HAP-1 (cell line): Measurements from ENCODE around the gene UBL4B.

Experiments
- DNase-seq, 2 experiments: peaks; one replicate each; pipeline ENCODE4 v3.0.0-alpha.2; 2016 to 2020; ENCODE audit warnings: low spot score in 2 of 2
- H3K27me3 ChIP-seq: fragments of 250-450 bp; sonication (Bioruptor Pico); 2 replicates; pipeline ENCODE4 v1.5.1; 2020; ENCODE audit warnings: low read depth, mild to moderate bottlenecking, moderate library complexity
- H3K36me3 ChIP-seq: fragments of 250-450 bp; sonication (Bioruptor Pico); replicated peaks from 2 replicates; pipeline ENCODE4 v1.5.1; 2020; ENCODE audit warnings: mild to moderate bottlenecking
- H3K4me1 ChIP-seq: fragments of 250-450 bp; sonication (Bioruptor Pico); 2 replicates; pipeline ENCODE4 v1.5.1; 2020; ENCODE audit warnings: mild to moderate bottlenecking
- H3K4me3 ChIP-seq: fragments of 250-450 bp; sonication (Bioruptor Pico); 2 replicates; pipeline ENCODE4 v1.5.1; 2020; ENCODE audit warnings: mild to moderate bottlenecking, moderate library complexity
- H3K9me3 ChIP-seq: fragments of 250-450 bp; sonication (Bioruptor Pico); 2 replicates; pipeline ENCODE4 v1.5.1; 2020; ENCODE audit warnings: mild to moderate bottlenecking, moderate library complexity
- in situ Hi-C: fragments of 300-500 bp; cut with MboI; formaldehyde crosslinking; loops from 3 replicates; pipeline ENCODE4 v1.14.3; 2020; ENCODE audit warnings: low sequenced_read_pairs, inconsistent platforms, mixed read lengths

UBL4B gene

DNA sequence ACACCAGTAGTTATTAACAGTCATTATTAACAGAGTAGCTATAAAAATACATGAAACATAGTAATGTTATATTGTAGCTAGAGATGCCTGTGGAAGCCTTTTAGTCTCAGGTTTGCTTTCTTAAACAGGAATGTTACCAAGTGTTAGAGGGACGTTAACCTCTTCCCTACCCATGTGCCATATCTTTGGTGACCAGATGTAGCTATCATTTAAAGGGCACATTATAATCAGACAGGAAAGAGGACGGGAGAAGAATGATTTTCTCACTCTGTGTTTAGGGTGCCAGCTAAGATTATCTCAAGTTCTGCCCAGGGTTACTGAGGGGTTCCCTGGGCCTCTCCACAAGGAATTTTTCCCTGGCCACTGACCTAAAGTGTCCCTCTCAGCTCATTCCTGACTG lies 20.9 kb upstream of the UBL4B start:
- no peaks in the 10 kb centered on the region for H3K9me3 ChIP-seq
- H3K4me1 ChIP-seq, result no peaks in the 10 kb centered on the region
- H3K36me3 ChIP-seq, result no peaks in the 10 kb centered on the region
- DNase-seq, result no peak
- H3K27me3 ChIP-seq, result peaks cover 9% of the 10 kb centered on the region; the same call in 1 of the 2 replicates
- no peak overlapping the region for H3K4me3 ChIP-seq
- in situ Hi-C loops, result no loop called here

GRCh38 chr1:110091791-110092190 lies 20.5 kb upstream of the UBL4B start:
- DNase-seq, result no peak
- Histone ChIP-seq H3K4me3 (no peak overlapping the region), H3K4me1 (no peaks in the 10 kb centered on the region), H3K36me3 (no peaks in the 10 kb centered on the region), H3K9me3 (no peaks in the 10 kb centered on the region), H3K27me3 (peaks cover 5% of the 10 kb centered on the region; the same call in 1 of the 2 replicates)
- in situ Hi-C loops, result no loop called here

DNA sequence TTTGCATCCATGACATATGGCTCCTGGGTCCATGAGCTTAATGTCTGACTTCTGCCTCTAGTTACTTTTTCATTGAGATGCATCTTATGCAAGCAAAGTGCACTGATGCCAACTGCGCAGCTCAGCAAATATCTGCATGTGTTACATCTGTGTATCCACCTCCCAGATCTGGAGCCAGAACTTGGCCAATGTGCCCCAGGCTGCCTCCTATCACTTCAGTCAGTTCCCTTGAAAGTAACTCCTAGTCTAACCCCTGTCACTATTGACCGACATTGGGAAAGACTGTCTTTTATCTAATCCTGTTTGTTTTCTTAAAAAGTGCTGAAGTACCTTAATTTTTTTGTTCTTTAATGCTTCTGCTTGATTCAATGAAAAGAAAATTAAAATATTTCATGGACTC lies 19.3 kb upstream of the UBL4B start:
- DNase-seq, result no peak
- no peak overlapping the region for H3K4me3 ChIP-seq
- H3K36me3 ChIP-seq, result no peaks in the 10 kb centered on the region
- no peaks in the 10 kb centered on the region for H3K4me1 ChIP-seq
- no peaks in the 10 kb centered on the region; the same call in 1 of the 2 replicates for H3K27me3 ChIP-seq
- H3K9me3 ChIP-seq, result no peaks in the 10 kb centered on the region
- in situ Hi-C loops, result no loop called here

- H3K27me3 ChIP-seq, result no peaks in the 10 kb centered on the region; the same call in 1 of the 2 replicates
- in situ Hi-C loops, result no loop called here
- DNase-seq, result no peak
Measured at GRCh38 chr1:110094931-110095654, 17.1 kb upstream of the UBL4B start.

DNA sequence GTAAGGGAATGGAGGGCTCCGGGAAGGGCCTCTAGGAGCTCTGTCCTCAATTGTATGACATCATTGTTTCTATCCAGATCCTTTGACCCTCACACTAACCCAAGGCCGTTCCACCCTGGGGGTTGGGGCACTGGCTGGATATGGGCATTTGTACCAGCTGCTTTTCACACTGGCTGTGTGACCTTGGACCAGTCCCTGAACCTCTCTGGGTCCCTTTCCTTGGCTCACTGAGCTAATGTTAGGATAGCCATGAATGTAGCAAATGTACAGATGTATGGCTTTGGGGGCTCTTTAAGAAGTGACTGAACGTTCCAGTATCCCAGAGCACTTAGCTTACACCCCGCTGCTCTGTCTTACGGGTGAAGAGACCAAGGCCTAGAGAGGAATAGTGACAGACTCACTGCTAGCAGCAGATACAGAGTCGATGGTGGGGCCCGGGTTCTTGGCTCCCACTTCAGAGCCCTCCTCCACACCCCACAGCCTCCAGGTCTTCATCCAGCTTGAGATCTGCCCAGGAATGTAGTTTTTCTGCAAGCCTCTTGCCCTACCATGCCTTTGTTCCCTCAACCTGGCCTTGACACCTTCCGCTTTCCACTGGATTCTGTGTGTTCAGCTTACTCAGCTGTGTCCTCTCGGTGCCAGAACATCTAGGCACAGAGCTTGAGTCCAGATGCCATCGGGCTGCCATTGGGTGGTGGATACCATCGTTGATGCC lies 14.6 kb upstream of the UBL4B start:
- H3K36me3 ChIP-seq, result no peaks in the 10 kb centered on the region
- no peaks in the 10 kb centered on the region for H3K4me1 ChIP-seq
- in situ Hi-C loops, result no loop called here
- no peak for DNase-seq
- no peaks in the 10 kb centered on the region; the same call in 1 of the 2 replicates for H3K27me3 ChIP-seq
- no peaks in the 10 kb centered on the region for H3K9me3 ChIP-seq
- no peak overlapping the region for H3K4me3 ChIP-seq

More at GRCh38 chr1:110094931-110095654, 17.1 kb upstream of the UBL4B start:
- H3K4me3 ChIP-seq, result no peak overlapping the region
- no peaks in the 10 kb centered on the region for H3K36me3 ChIP-seq
- H3K4me1 ChIP-seq, result no peaks in the 10 kb centered on the region
- H3K9me3 ChIP-seq, result no peaks in the 10 kb centered on the region

- no peak for DNase-seq
- Histone ChIP-seq H3K9me3 (no peaks in the 10 kb centered on the region), H3K4me3 (no peak overlapping the region), H3K27me3 (no peaks in the 10 kb centered on the region), H3K4me1 (no peaks in the 10 kb centered on the region), H3K36me3 (no peaks in the 10 kb centered on the region)
- in situ Hi-C loops, result no loop called here
Measured at GRCh38 chr1:110098222-110099026, 13.8 kb upstream of the UBL4B start.

GRCh38 chr1:110100335-110100734 lies 11.9 kb upstream of the UBL4B start:
- H3K27me3 ChIP-seq, result no peaks in the 10 kb centered on the region
- no peaks in the 10 kb centered on the region for H3K9me3 ChIP-seq
- no peak overlapping the region for H3K4me3 ChIP-seq
- H3K36me3 ChIP-seq, result no peaks in the 10 kb centered on the region
- in situ Hi-C loops, result no loop called here
- no peaks in the 10 kb centered on the region for H3K4me1 ChIP-seq
- no peak for DNase-seq

- Histone ChIP-seq H3K27me3 (no peaks in the 10 kb centered on the region), H3K4me3 (no peak overlapping the region), H3K9me3 (no peaks in the 10 kb centered on the region), H3K36me3 (no peaks in the 10 kb centered on the region), H3K4me1 (no peaks in the 10 kb centered on the region)
- in situ Hi-C loops, result no loop called here
- DNase-seq, result no peak
Measured at GRCh38 chr1:110102081-110102480, 10.2 kb upstream of the UBL4B start.

DNA sequence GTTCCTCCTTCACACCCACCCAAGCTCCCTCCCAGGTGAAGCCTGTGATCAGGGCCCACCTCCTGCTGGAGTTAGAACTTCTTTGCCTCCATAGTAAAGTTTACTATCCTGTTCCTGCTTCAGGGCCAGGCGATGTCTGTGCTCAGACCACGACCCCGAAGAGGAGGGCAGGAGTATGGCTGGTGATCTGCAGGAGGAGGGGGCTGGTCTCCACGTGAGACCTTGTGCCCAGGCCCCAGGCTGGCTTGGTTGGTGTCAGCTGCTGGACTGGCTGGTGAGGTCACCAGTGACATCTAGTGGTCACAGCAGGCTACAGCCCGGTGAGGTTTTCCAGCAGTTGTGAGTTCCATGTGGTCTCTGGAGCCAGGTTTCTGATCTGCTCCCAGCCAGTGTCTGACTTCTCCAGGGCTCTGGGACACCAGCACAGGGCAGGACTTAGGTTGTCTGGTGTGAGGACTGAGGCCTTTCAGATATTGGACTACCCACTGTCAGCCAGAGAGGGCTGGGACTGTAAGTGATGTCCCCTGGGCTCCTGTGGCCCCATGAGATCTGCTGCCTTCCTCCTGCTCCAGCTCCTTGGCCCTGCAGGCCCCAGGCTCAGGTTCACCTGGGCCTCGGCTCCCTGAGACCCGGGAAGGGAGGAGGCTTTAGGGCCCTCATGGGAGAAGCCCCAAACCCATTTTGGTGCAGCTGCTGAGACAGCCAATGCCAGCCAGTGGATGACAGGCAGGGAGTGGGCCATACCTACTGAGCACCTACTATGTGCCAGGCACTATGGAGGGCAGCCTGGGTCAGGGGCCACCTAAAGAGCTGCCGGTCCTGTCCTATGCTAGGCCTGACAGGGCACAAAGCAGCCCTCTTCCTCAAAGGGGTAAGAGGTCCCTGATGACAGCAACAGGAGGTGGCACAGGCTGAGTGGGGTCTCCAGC lies 6.0 kb upstream of the UBL4B start:
- Histone ChIP-seq H3K9me3 (no peaks in the 10 kb centered on the region), H3K36me3 (no peaks in the 10 kb centered on the region), H3K4me1 (no peaks in the 10 kb centered on the region), H3K27me3 (peaks cover 10% of the 10 kb centered on the region; the same call in 1 of the 2 replicates), H3K4me3 (no peak overlapping the region)
- DNase-seq, result peak; percentile 44 to 82
- in situ Hi-C loops, result no loop called here

DNA sequence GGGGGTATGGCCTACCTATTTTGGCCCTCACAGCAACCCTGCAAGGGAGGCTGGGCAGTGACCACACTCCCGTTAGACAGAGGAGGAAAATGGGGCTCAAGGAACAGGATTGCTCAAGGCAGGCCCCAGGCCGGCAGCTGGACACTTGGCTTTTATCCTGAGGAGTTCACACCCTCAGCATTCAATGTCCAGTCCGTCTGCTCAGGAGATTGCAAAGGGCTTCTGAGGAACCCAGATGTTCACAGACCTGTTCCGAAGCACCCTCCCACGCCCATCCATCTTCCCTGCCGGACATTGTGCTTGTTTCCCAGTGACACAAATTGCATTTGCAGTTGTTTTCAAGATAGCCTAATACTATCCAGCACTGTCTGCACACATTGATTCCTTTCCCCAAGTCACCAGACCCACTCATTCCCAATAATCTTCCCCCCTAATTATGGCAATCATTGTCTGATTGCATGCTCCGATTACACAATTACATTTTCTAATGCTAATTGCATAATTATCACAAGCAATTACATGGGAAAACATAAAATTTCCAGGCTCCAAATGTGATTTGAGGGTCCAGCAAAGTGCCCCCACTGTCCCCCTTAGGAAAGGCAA lies 4.3 kb upstream of the UBL4B start:
- no peak for DNase-seq
- Histone ChIP-seq H3K27me3 (peaks cover 20% of the 10 kb centered on the region), H3K36me3 (no peaks in the 10 kb centered on the region), H3K4me1 (no peaks in the 10 kb centered on the region), H3K4me3 (no peak overlapping the region), H3K9me3 (no peaks in the 10 kb centered on the region)
- in situ Hi-C loops, result no loop called here

DNA sequence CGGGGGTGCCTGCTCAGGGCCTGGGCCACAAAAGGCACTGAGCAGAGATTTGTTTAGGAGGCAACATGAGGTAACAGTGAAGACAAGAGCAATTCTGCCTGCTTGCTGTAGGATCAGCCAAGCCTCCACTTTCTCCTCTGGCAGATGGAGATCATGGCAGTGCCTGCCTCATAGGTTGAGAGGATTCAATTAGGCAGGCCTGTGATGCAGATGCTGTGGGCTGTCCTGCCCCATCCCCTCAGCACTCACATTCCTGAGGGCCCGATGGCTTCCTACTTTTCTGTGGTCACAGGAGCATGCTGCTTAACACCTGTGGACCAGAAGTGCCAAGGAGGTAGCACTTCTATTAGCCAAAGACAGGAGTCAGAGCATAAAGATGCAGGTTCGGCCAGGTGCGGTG lies 1.2 kb upstream of the UBL4B start:
- no peak for DNase-seq
- in situ Hi-C loops, result no loop called here
- no peak overlapping the region for H3K4me3 ChIP-seq
- peaks cover 33% of the 10 kb centered on the region for H3K27me3 ChIP-seq
- H3K9me3 ChIP-seq, result no peaks in the 10 kb centered on the region
- H3K4me1 ChIP-seq, result no peaks in the 10 kb centered on the region
- no peaks in the 10 kb centered on the region for H3K36me3 ChIP-seq

- no peak for DNase-seq
- Histone ChIP-seq H3K9me3 (no peaks in the 10 kb centered on the region), H3K4me1 (no peaks in the 10 kb centered on the region), H3K27me3 (peaks cover 33% of the 10 kb centered on the region), H3K36me3 (no peaks in the 10 kb centered on the region), H3K4me3 (no peak overlapping the region)
- in situ Hi-C loops, result no loop called here
Measured at GRCh38 chr1:110112656-110113055, 413 bp downstream of the UBL4B start.

DNA sequence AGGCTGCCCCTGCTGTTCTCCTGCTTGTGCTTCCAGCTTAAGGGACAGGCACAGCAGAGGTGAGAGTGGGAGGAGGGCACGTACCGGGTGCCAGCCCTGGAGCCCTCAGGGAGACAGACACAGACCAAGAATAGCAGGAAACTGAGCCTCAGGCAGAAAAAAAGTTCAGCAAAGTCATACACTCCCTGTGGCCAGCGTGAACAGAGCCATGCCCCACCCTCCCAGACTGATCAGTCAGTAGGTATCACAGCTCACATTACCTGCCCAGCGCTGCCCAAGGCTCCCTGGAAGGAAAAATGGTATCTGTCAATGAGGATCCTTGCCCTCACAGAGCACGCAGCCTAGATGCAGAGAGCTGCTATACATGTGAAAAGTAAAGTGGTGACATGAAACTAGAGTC lies 1.3 kb downstream of the UBL4B start:
- Histone ChIP-seq H3K4me3 (no peak overlapping the region), H3K27me3 (peaks cover 29% of the 10 kb centered on the region), H3K4me1 (no peaks in the 10 kb centered on the region), H3K36me3 (no peaks in the 10 kb centered on the region), H3K9me3 (no peaks in the 10 kb centered on the region)
- no peak for DNase-seq
- in situ Hi-C loops, result no loop called here
